Endothelial cell of umbilical vein (primary cell): Measurements from ENCODE around the gene HEMGN. TPM values are rescaled to one million over a fixed set of nuclear protein-coding genes. Genes with fewer than 3 reads are reported as not detected.

ENCODE experiments used
- BruUV-seq: library from RNA; stranded (reverse); fragments of 400-500 nt; replicated peaks from 2 replicates; lab custom pipeline; 2021; lab: Mats Ljungman, UMichigan
- CTCF ChIA-PET: fragments of 300-600, 350-600 bp; sonication (Branson Sonifier 250); formaldehyde crosslinking; loops from one replicate; lab custom pipeline; 2021; ENCODE audit warnings: antibody characterized with exemption, inconsistent platforms; lab: Charles Lee
- POLR2A ChIA-PET: fragments of 300-600, 350-600 bp; sonication (Branson Sonifier 250); formaldehyde crosslinking; loops from one replicate; lab custom pipeline; 2021; ENCODE audit warnings: antibody characterized with exemption, inconsistent platforms; lab: Charles Lee
- DNase-seq: peaks from one replicate; pipeline ENCODE4 v3.0.0-alpha.2; 2011; ENCODE audit warnings: low read depth, low spot score
- FAIRE-seq: peaks from 2 replicates; lab custom pipeline; 2011; peaks lifted over from hg19 to GRCh38; lab: Jason Lieb, UNC
- H2AFZ ChIP-seq: 2 replicates; pipeline ENCODE4 v1.6.0; 2012; ENCODE audit warnings: low read depth, low read length, control low read depth, inconsistent platforms
- H3K27ac ChIP-seq: 2 replicates; pipeline ENCODE4 v1.5.1; 2011; ENCODE audit warnings: low read depth, mild to moderate bottlenecking, control low read depth, low read length, moderate library complexity; ENCODE audit not compliant: insufficient read depth
- H3K27me3 ChIP-seq, 2 experiments: 2 replicates each; pipeline versions ENCODE4 v1.6.0 to v1.6.1; 2011; ENCODE audit warnings: low read length in 2 of 2, mixed read lengths in 1 of 2; ENCODE audit not compliant: control insufficient read depth in 2 of 2, insufficient read depth in 2 of 2
- H3K36me3 ChIP-seq, 2 experiments: 2 replicates in 1 of 2; 3 replicates in 1 of 2; pipeline ENCODE4 v1.5.1; 2011; ENCODE audit warnings: low read length in 2 of 2, mild to moderate bottlenecking in 1 of 2, moderate library complexity in 1 of 2; ENCODE audit not compliant: control insufficient read depth in 2 of 2, insufficient read depth in 2 of 2; ENCODE audit errors: extremely low read depth in 1 of 2
- H3K4me1 ChIP-seq: 3 replicates; pipeline ENCODE4 v1.5.1; 2011; ENCODE audit warnings: mild to moderate bottlenecking, low read length; ENCODE audit not compliant: control insufficient read depth, insufficient read depth; ENCODE audit errors: extremely low read depth
- H3K4me2 ChIP-seq: 2 replicates; pipeline ENCODE4 v1.6.1; 2011; ENCODE audit warnings: low read length, control low read depth, mixed read lengths; ENCODE audit not compliant: insufficient read depth
- H3K4me3 ChIP-seq, 3 experiments: fragments of 200-600 bp in 1 of 3; sonication (generic), shearing (Covaris generic) in 1 of 3; replicated peaks in 1 of 3; 2 replicates each; pipeline ENCODE4 v1.5.1; 2011 to 2016; ENCODE audit warnings: control low read depth in 3 of 3, low read length in 3 of 3, mild to moderate bottlenecking in 2 of 3, inconsistent platforms in 1 of 3, low read depth in 1 of 3, moderate library complexity in 1 of 3; ENCODE audit not compliant: insufficient read depth in 1 of 3
- H3K79me2 ChIP-seq: 2 replicates; pipeline ENCODE4 v1.6.0; 2012; ENCODE audit warnings: low read length, inconsistent platforms; ENCODE audit not compliant: control insufficient read depth, insufficient read depth
- H3K9ac ChIP-seq: replicated peaks from 2 replicates; pipeline ENCODE3; 2011; ENCODE audit warnings: low read length, control low read depth; ENCODE audit not compliant: insufficient read depth; ENCODE audit errors: extremely low read depth
- H3K9me1 ChIP-seq: replicated peaks from 3 replicates; pipeline ENCODE4 v1.6.0; 2011; ENCODE audit warnings: mild to moderate bottlenecking, low read length; ENCODE audit not compliant: control insufficient read depth, insufficient read depth; ENCODE audit errors: extremely low read depth
- H3K9me3 ChIP-seq: replicated peaks from 2 replicates; pipeline ENCODE4 v1.5.1; 2012; ENCODE audit warnings: low read length, inconsistent platforms; ENCODE audit not compliant: control insufficient read depth, insufficient read depth
- H4K20me1 ChIP-seq: replicated peaks from 2 replicates; pipeline ENCODE3; 2011; ENCODE audit warnings: mild to moderate bottlenecking, low read length; ENCODE audit not compliant: control insufficient read depth, insufficient read depth; ENCODE audit errors: extremely low read depth
- CTCF ChIP-seq, 2 donors: IDR thresholded peaks; 1 replicate in 1 of 2; 2 replicates in 1 of 2; pipeline ENCODE4 v1.5.1; 2011; ENCODE audit warnings: low read length in 2 of 2, mild to moderate bottlenecking in 2 of 2, moderate library complexity in 2 of 2, control low read depth in 1 of 2, inconsistent platforms in 1 of 2, low read depth in 1 of 2; ENCODE audit not compliant: insufficient read depth in 1 of 2; ENCODE audit errors: extremely low read depth in 1 of 2
- EZH2 ChIP-seq: IDR thresholded peaks from 2 replicates; pipeline ENCODE4 v1.6.1; 2012; ENCODE audit warnings: borderline replicate concordance, low read depth, mild to moderate bottlenecking, moderate library complexity, low read length, inconsistent platforms; ENCODE audit not compliant: severe bottlenecking
- FOS ChIP-seq: IDR thresholded peaks from 2 replicates; pipeline ENCODE4 v1.6.1; 2011; ENCODE audit warnings: mild to moderate bottlenecking, low read length, moderate library complexity, borderline replicate concordance; ENCODE audit not compliant: insufficient read depth
- GATA2 ChIP-seq: IDR thresholded peaks from 2 replicates; pipeline ENCODE4 v1.7.0; 2011; ENCODE audit warnings: low read depth, mild to moderate bottlenecking, moderate library complexity, mixed read lengths, low read length; ENCODE audit not compliant: insufficient read length, insufficient read depth
- JUN ChIP-seq: IDR thresholded peaks from 2 replicates; pipeline ENCODE4 v1.6.1; 2011; ENCODE audit warnings: borderline replicate concordance, low read depth; ENCODE audit not compliant: insufficient read length, insufficient read depth
- MAX ChIP-seq: IDR thresholded peaks from 2 replicates; pipeline ENCODE4 v1.6.1; 2011; ENCODE audit not compliant: insufficient read depth, insufficient read length
- MYC ChIP-seq: IDR thresholded peaks from one replicate; pipeline ENCODE4 v1.6.1; 2011; ENCODE audit warnings: mild to moderate bottlenecking, low read depth, low read length
- POLR2A ChIP-seq: IDR thresholded peaks from 2 replicates; pipeline ENCODE4 v1.6.1; 2012; ENCODE audit warnings: low read depth, mild to moderate bottlenecking, control low read depth, low read length
- POLR2AphosphoS5 ChIP-seq: IDR thresholded peaks from 2 replicates; pipeline ENCODE4 v1.6.1; 2012; ENCODE audit warnings: low read depth, mild to moderate bottlenecking, control low read depth, low read length, moderate library complexity; ENCODE audit not compliant: insufficient read depth
- dilution Hi-C: fragments of 300-500 bp; cut with MboI; formaldehyde crosslinking; loops from one replicate; pipeline ENCODE4 v1.15.0; 2019; ENCODE audit warnings: low sequenced_read_pairs; ENCODE audit not compliant: extremely low pct_ligation_motif_present
- intact Hi-C: fragments of 100-400 bp; cut with micrococcal nuclease; formaldehyde crosslinking; loops from one replicate; pipeline ENCODE4 v1.10.0; 2022
- polyA plus RNA-seq, 4 experiments: library from polyadenylated mRNA; depleted of rRNA in 3 of 4; stranded (reverse) in 3 of 4; unstranded in 1 of 4; fragments of >200 nt; gene quantifications; 2 replicates each; pipeline versions ENCODE4 v1.2.1 to v1.2.3, GENCODE V29; 2011 to 2012; ENCODE audit warnings: missing spikeins in 1 of 4
- total RNA-seq: library from RNA; stranded (reverse); gene quantifications from 2 replicates; pipeline ENCODE4 v1.2.3, GENCODE V29; 2021

Gene HEMGN
- total and polyA plus RNA-seq, 2 donors (not counting 3 experiments of a cell fraction or from before 2014, with no cell fraction given) = not detected

GRCh38 chr9:97921959-97922724 is 15.8 kb downstream of the HEMGN start, which contains the start of gene TRMO:
TRMO (minus strand) TSS chr9:97922500; CDS start chr9:97922493, 7 bp downstream.
- TSS peak; percentile 96 for BruUV-seq
- H3K9me1 ChIP-seq = no peaks in the 10 kb centered on the region
- peak; percentile 98 for DNase-seq
- no peaks in the 10 kb centered on the region for H3K36me3 ChIP-seq
- peak; percentile 61 to 76 for TF ChIP-seq CTCF (IDR thresholded peaks at IDR 0.05; ENCODE audit: extremely low read depth in 1 of 2, insufficient read depth in 1 of 2, low read depth in 1 of 2, low read length in 2 of 2)
- no peak for TF ChIP-seq GATA2
- peak; percentile 48 for TF ChIP-seq FOS
- TF ChIP-seq POLR2AphosphoS5 = peak; percentile 80
- TF ChIP-seq POLR2A = peak; percentile 98
- peak; percentile 91 for TF ChIP-seq MYC
- TF ChIP-seq EZH2 = no peak
- TF ChIP-seq JUN = peak; percentile 99
- peak; percentile 100 for TF ChIP-seq MAX
- peak; percentile 85 for FAIRE-seq
- peak within 1 kb of the TSS; percentile 15 to 71 (median 56) for H3K4me3 ChIP-seq
- H3K9me3 ChIP-seq = no peaks in the 10 kb centered on the region
- peak within 1 kb of the TSS; percentile 50 for H2AFZ ChIP-seq
- H4K20me1 ChIP-seq = no peaks in the 10 kb centered on the region
- peak within 1 kb of the TSS; percentile 88 for H3K9ac ChIP-seq
- no peaks in the 10 kb centered on the region for H3K79me2 ChIP-seq
- POLR2A ChIA-PET = interaction anchor here (0.6 to 1.9 kb wide), 6 partner anchors 24 to 138 kb away, joined by 3 to 5 read pairs (median 4); partner anchors contain the start of genes ANP32B and NANS
- peak within 1 kb of the TSS; percentile 89 for H3K27ac ChIP-seq
- H3K4me1 ChIP-seq = peaks cover 11% of the 10 kb centered on the region
- peaks cover 8 to 22% of the 10 kb centered on the region in 2 experiments for H3K27me3 ChIP-seq
- dilution Hi-C loops = no loop called here
- CTCF ChIA-PET = interaction anchor here (0.6 to 5.5 kb wide), 24 partner anchors 12 to 854 kb away, joined by 3 to 32 read pairs (median 4); partner anchors contain the start of genes ANP32B, NANS, TBC1D2 and XPA
- intact Hi-C loops = loop anchor here (1.0 to 5.0 kb wide), 8 partner anchors 134 to 869 kb away; partner anchors contain the start of genes CORO2A, NANS, NCBP1 and TDRD7
- peak within 1 kb of the TSS; percentile 87 for H3K4me2 ChIP-seq
